ENCODE data around the gene ASNSD1. TPM values are rescaled to one million over a fixed set of nuclear protein-coding genes. Genes with fewer than 3 reads are reported as not detected.

ASNSD1 gene
- total and polyA plus RNA-seq, 9 of the 15 experiments (the other 6 are each of a cell fraction or from before 2014, with no cell fraction given) = 23.9 to 56.4 (median 38.3) TPM

GRCh38 chr2:189702071-189702470 lies 40.8 kb downstream of the ASNSD1 start:
- POLR2A ChIA-PET = no interaction called here
- no peak for FAIRE-seq

GRCh38 chr2:189709501-189710221 lies 48.4 kb downstream of the ASNSD1 start:
- Histone ChIP-seq H3K9me3 (replicated peaks; ENCODE audit: control insufficient read depth, insufficient read depth, low read depth, low read length) (no peaks in the 10 kb centered on the region), H4K20me1 (replicated peaks; ENCODE audit: control insufficient read depth, insufficient read depth, low read length) (no peaks in the 10 kb centered on the region), H3K36me3 (ENCODE audit: control insufficient read depth, insufficient read depth, low read length) (no peaks in the 10 kb centered on the region), H3K4me1 (replicated peaks in 1 of 2; ENCODE audit: control insufficient read depth in 2 of 2, insufficient read depth in 2 of 2, low read length in 2 of 2) (no peaks in the 10 kb centered on the region), H3K4me3 (no peak overlapping the region), H2AFZ (ENCODE audit: low read depth, low read length) (no peak overlapping the region), H3K27ac (ENCODE audit: extremely low read depth, low read depth, low read length) (no peak overlapping the region), H3K27me3 (ENCODE audit: control insufficient read depth in 2 of 2, insufficient read depth in 2 of 2, low read length in 2 of 2) (no peaks in the 10 kb centered on the region), H3K79me2 (ENCODE audit: control insufficient read depth, insufficient read depth, low read length) (no peaks in the 10 kb centered on the region), H3K4me2 (ENCODE audit: insufficient read depth, low read length) (no peak overlapping the region), H3K9me1 (ENCODE audit: control insufficient read depth, insufficient read depth, low read length) (no peaks in the 10 kb centered on the region), H3K9ac (ENCODE audit: insufficient read depth in 1 of 2, low read depth in 2 of 2, low read length in 2 of 2) (no peak overlapping the region)
- intact Hi-C loops (cut with micrococcal nuclease) = no loop called here
- in situ Hi-C loops (cut with MboI) = no loop called here
- POLR2A ChIA-PET = no interaction called here
- ATAC-seq (no peak), FAIRE-seq (no peak), DNase-seq (ENCODE audit: extremely low read depth in 1 of 4, low spot score in 3 of 4) (no peak)
- WGBS (ENCODE audit: insufficient coverage, low coverage, missing lambda C conversion rate) = 54% methylated on average over 5 of the region's 5 CpGs
- BruUV-seq (replicated peaks) = no TSS peak
- CTCF ChIA-PET (ENCODE audit: low intra/inter-chr PET ratio) = no interaction called here
- TF ChIP-seq TAF1 (IDR thresholded peaks at IDR 0.05; ENCODE audit: control insufficient read depth, extremely low read depth, insufficient read depth, low read length, severe bottlenecking) = no peak
- TF ChIP-seq ZNF586 (CRISPR knock-in tag; conservative IDR thresholded peaks at IDR 0.05) = no peak
- no peak for TF ChIP-seq KLF10 (CRISPR knock-in tag; IDR thresholded peaks at IDR 0.05)
- no peak for TF ChIP-seq ZZZ3 (IDR thresholded peaks at IDR 0.05)
- no peak for TF ChIP-seq KAT8 (IDR thresholded peaks at IDR 0.05; ENCODE audit: low read depth)
- no peak for TF ChIP-seq HINFP (tag; conservative IDR thresholded peaks at IDR 0.05; ENCODE audit: low read depth)
- no peak for TF ChIP-seq CUX1 (CRISPR knock-in tag; IDR thresholded peaks at IDR 0.05)

More at GRCh38 chr2:189702071-189702470, 40.8 kb downstream of the ASNSD1 start:
- Histone ChIP-seq H4K20me1 (replicated peaks; ENCODE audit: control insufficient read depth, insufficient read depth, low read length) (no peaks in the 10 kb centered on the region), H2AFZ (ENCODE audit: low read depth, low read length) (peak overlapping the region; percentile 80), H3K79me2 (ENCODE audit: control insufficient read depth, insufficient read depth, low read length) (no peaks in the 10 kb centered on the region), H3K9ac (ENCODE audit: insufficient read depth in 1 of 2, low read depth in 2 of 2, low read length in 2 of 2) (no peak overlapping the region), H3K27ac (ENCODE audit: extremely low read depth, low read depth, low read length) (no peak overlapping the region), H3K4me2 (ENCODE audit: insufficient read depth, low read length) (no peak overlapping the region), H3K4me1 (replicated peaks in 1 of 2; ENCODE audit: control insufficient read depth in 2 of 2, insufficient read depth in 2 of 2, low read length in 2 of 2) (no peaks in the 10 kb centered on the region; a peak in 3 of 5 replicates), H3K9me3 (replicated peaks; ENCODE audit: control insufficient read depth, insufficient read depth, low read depth, low read length) (no peaks in the 10 kb centered on the region), H3K27me3 (ENCODE audit: control insufficient read depth in 2 of 2, insufficient read depth in 2 of 2, low read length in 2 of 2) (no peaks in the 10 kb centered on the region), H3K36me3 (ENCODE audit: control insufficient read depth, insufficient read depth, low read length) (no peaks in the 10 kb centered on the region), H3K4me3 (no peak overlapping the region), H3K9me1 (ENCODE audit: control insufficient read depth, insufficient read depth, low read length) (no peaks in the 10 kb centered on the region)
- peak in 1 of 4 experiments; percentile 23 for DNase-seq (ENCODE audit: extremely low read depth in 1 of 4, low spot score in 3 of 4)
- intact Hi-C loops (cut with micrococcal nuclease) = no loop called here
- no TSS peak for BruUV-seq (replicated peaks)
- ATAC-seq = peak; percentile 57
- in situ Hi-C loops (cut with MboI) = no loop called here
- TF ChIP-seq YY1 (IDR thresholded peaks at IDR 0.05; ENCODE audit: borderline replicate concordance in 1 of 3, control insufficient read depth in 1 of 3, extremely low read depth in 1 of 3, insufficient read depth in 3 of 3, insufficient read length in 1 of 3, insufficient replicate concordance in 2 of 3, low read depth in 1 of 3, low read length in 2 of 3) (peak in 1 of 3 experiments; percentile 38), ZNF217 (CRISPR knock-in tag; IDR thresholded peaks at IDR 0.05) (no peak)
- CTCF ChIA-PET (ENCODE audit: low intra/inter-chr PET ratio) = no interaction called here
